ENCODE results near the gene PCA3. TPM values are rescaled to one million over a fixed set of nuclear protein-coding genes. Genes with fewer than 3 reads are reported as not detected.

PCA3 gene
- total RNA-seq, 4 donors from 2014 or later = not detected

DNA sequence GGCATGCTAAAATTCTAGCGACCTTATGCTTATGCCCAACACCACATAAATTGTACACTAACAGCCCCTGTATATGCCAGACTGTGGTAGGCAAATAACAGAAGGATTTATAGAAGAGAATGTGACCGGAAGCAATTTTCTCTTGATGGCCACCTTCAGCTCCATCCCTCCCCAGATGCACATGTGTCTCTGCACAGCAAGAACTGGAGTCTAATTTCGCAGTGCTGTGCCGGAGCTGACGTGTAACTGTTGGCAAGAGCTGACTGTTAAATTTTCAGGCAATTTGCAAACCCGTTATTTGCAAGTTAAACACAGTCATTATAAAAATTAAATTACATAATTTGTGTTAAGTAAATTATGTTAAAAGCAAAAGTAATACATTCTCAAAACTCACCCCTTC, 48.4 kb downstream of the PCA3 start:
- in situ Hi-C loops (cut with MboI; ENCODE audit: low sequenced_read_pairs in 4 of 4) = loop anchor here in 3 of 4 donors (10.0 to 25.0 kb wide), 3 partner anchors 172 to 325 kb away; no protein-coding TSS in a partner anchor
- Histone ChIP-seq H3K27ac (no peak overlapping the region), H3K4me1 (no peaks in the 10 kb centered on the region), H3K36me3 (no peaks in the 10 kb centered on the region), H3K9me3 (no peaks in the 10 kb centered on the region), H3K27me3 (peaks cover 0 to 2% (median 0%) of the 10 kb centered on the region in 3 donors), H3K4me3 (no peak overlapping the region)
- ATAC-seq (no peak), DNase-seq (no peak)
- intact Hi-C loops (cut with DNase I; ENCODE audit: low total_unique reads) = loop anchor here (5.0 to 10.0 kb wide), 2 partner anchors 92 to 200 kb away; partner anchors contain the start of gene PRUNE2
- TF ChIP-seq, protein P1, sequence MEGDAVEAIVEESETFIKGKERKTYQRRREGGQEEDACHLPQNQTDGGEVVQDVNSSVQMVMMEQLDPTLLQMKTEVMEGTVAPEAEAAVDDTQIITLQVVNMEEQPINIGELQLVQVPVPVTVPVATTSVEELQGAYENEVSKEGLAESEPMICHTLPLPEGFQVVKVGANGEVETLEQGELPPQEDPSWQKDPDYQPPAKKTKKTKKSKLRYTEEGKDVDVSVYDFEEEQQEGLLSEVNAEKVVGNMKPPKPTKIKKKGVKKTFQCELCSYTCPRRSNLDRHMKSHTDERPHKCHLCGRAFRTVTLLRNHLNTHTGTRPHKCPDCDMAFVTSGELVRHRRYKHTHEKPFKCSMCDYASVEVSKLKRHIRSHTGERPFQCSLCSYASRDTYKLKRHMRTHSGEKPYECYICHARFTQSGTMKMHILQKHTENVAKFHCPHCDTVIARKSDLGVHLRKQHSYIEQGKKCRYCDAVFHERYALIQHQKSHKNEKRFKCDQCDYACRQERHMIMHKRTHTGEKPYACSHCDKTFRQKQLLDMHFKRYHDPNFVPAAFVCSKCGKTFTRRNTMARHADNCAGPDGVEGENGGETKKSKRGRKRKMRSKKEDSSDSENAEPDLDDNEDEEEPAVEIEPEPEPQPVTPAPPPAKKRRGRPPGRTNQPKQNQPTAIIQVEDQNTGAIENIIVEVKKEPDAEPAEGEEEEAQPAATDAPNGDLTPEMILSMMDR (IDR thresholded peaks at IDR 0.05 in 4 of 5, conservative IDR thresholded peaks at IDR 0.05 in 1 of 5) = no peak
- no peak for TF ChIP-seq POLR2A (IDR thresholded peaks at IDR 0.05)

DNA sequence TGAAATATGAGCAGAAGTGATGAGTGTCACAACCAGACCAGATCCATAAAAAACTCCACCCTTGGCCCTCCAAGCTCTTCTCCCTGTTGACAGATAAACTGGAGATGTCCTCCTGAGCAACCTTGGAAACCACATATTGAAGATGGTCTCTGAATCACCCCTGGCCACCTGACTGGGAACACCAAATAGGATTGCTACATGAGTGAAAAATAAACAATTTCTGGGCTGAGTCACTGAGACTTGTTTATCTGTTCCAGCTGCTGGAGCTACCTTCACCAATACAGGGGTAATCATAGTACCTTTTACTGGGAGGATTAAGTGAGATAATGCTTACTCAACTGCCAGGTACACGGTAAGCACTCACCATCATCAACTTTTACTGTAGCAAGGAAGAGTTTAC, 53.3 kb downstream of the PCA3 start:
- TF ChIP-seq, protein P1 (IDR thresholded peaks at IDR 0.05 in 4 of 5, conservative IDR thresholded peaks at IDR 0.05 in 1 of 5) = no peak
- no peak for TF ChIP-seq POLR2A (IDR thresholded peaks at IDR 0.05)
- no peaks in the 10 kb centered on the region for H3K9me3 ChIP-seq
- peak; percentile 28 to 55 for ATAC-seq
- H3K36me3 ChIP-seq = no peaks in the 10 kb centered on the region
- in situ Hi-C loops (cut with MboI; ENCODE audit: low sequenced_read_pairs in 4 of 4) = loop anchor here in 3 of 4 donors (10.0 to 25.0 kb wide), 3 partner anchors 167 to 320 kb away; no protein-coding TSS in a partner anchor
- no peak overlapping the region for H3K4me3 ChIP-seq
- intact Hi-C loops (cut with DNase I; ENCODE audit: low total_unique reads) = loop anchor here (10.0 kb wide), 1 partner anchor 87 kb away; the partner anchor contains the start of gene PRUNE2
- H3K4me1 ChIP-seq = no peaks in the 10 kb centered on the region
- no peak for DNase-seq
- no peaks in the 10 kb centered on the region for H3K27me3 ChIP-seq
- H3K27ac ChIP-seq = peak overlapping the region in 2 of 4 donors; percentile 9 to 56

DNA sequence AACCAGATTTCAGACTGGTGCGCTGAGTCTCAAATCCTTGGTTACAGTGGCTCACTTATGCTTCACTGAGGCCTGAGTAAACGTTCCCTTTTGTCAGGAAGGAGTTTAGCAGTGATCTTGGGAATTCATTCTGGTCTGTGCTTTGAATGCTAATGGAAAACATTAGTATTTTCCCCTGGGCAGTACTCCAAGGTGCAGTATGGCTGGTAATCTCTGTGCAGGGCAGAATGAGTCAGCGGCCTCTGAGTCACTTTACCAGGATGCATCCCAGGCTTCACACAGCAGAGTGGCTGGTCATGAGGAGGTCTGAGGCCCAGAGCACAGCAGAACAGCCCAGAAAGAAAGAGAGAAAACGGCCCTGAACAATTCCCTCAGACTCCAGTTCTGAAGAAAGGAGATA, 54.0 kb downstream of the PCA3 start:
- in situ Hi-C loops (cut with MboI; ENCODE audit: low sequenced_read_pairs in 4 of 4) (loop anchor here in 3 of 4 donors (10.0 to 25.0 kb wide), 3 partner anchors 167 to 319 kb away; no protein-coding TSS in a partner anchor), intact Hi-C loops (cut with DNase I; ENCODE audit: low total_unique reads) (loop anchor here (10.0 kb wide), 1 partner anchor 87 kb away; the partner anchor contains the start of gene PRUNE2)
- DNase-seq (peak; percentile 8 to 42), ATAC-seq (peak; percentile 78 to 81)
- Histone ChIP-seq H3K4me3 (no peak overlapping the region), H3K27me3 (no peaks in the 10 kb centered on the region), H3K9me3 (no peaks in the 10 kb centered on the region), H3K4me1 (no peaks in the 10 kb centered on the region), H3K36me3 (no peaks in the 10 kb centered on the region), H3K27ac (peak overlapping the region in 3 of 4 donors; percentile 9 to 56 (median 33))
- peak in 1 of 2 donors; percentile 27 for TF ChIP-seq POLR2A (IDR thresholded peaks at IDR 0.05)
- TF ChIP-seq, protein P1 (IDR thresholded peaks at IDR 0.05 in 4 of 5, conservative IDR thresholded peaks at IDR 0.05 in 1 of 5) = no peak

- intact Hi-C loops (cut with DNase I; ENCODE audit: low total_unique reads) = no loop called here
- in situ Hi-C loops (cut with MboI; ENCODE audit: low sequenced_read_pairs in 4 of 4) = loop anchor here in 3 of 4 donors (25.0 kb wide), 2 partner anchors 167 to 317 kb away; no protein-coding TSS in a partner anchor
- H3K9me3 ChIP-seq = no peaks in the 10 kb centered on the region
- H3K4me3 ChIP-seq = no peak overlapping the region
- no peak overlapping the region for H3K27ac ChIP-seq
- H3K36me3 ChIP-seq = no peaks in the 10 kb centered on the region
- no peak for DNase-seq
- H3K4me1 ChIP-seq = no peaks in the 10 kb centered on the region
- no peak for ATAC-seq
- TF ChIP-seq POLR2A (IDR thresholded peaks at IDR 0.05) = no peak
- TF ChIP-seq, protein P1 (IDR thresholded peaks at IDR 0.05 in 4 of 5, conservative IDR thresholded peaks at IDR 0.05 in 1 of 5) = no peak
- H3K27me3 ChIP-seq = no peaks in the 10 kb centered on the region
Observed at GRCh38 chr9:76820431-76820830, 56.2 kb downstream of the PCA3 start.
